AG04450 (cell line): ENCODE data around the gene MYRFL. TPM values are rescaled to one million over a fixed set of nuclear protein-coding genes. Genes with fewer than 3 reads are reported as not detected.

Source experiments
- CTCF ChIA-PET: fragments of 300-600, 350-600 bp; formaldehyde crosslinking; extraction: SDS; loops from one replicate; lab custom pipeline; 2022; ENCODE audit warnings: antibody characterized with exemption, inconsistent platforms; lab: Charles Lee
- POLR2A ChIA-PET: fragments of 350-600 bp; formaldehyde crosslinking; extraction: SDS; loops from one replicate; lab custom pipeline; 2021; ENCODE audit warnings: antibody characterized with exemption, inconsistent platforms; lab: Yijun Ruan, JAX
- DNase-seq: peaks from one replicate; pipeline ENCODE4 v3.0.0-alpha.2; 2011; ENCODE audit warnings: low read depth, low spot score
- H3K27ac ChIP-seq: one replicate; pipeline ENCODE4 v1.5.1; 2012; ENCODE audit warnings: low read depth, low read length, control low read depth
- H3K27me3 ChIP-seq: one replicate; pipeline ENCODE4 v1.6.0; 2012; ENCODE audit warnings: low read length; ENCODE audit not compliant: control insufficient read depth, insufficient read depth
- H3K4me3 ChIP-seq: 2 replicates; pipeline ENCODE4 v1.5.1; 2011; ENCODE audit warnings: mild to moderate bottlenecking, low read depth, low read length, control low read depth
- H3K9me3 ChIP-seq: 2 replicates; pipeline ENCODE4 v1.5.1; 2012; ENCODE audit warnings: low read length; ENCODE audit not compliant: control insufficient read depth, insufficient read depth
- polyA plus RNA-seq: library from polyadenylated mRNA; depleted of rRNA; stranded (reverse); fragments of >200 nt; gene quantifications from 2 replicates; pipeline ENCODE4 v1.2.3, GENCODE V29; 2011
- TF ChIP-seq, protein P1 (sequence below): IDR thresholded peaks from 2 replicates; pipeline ENCODE4 v1.5.1; 2011; ENCODE audit warnings: low read depth, low read length, control low read depth, inconsistent platforms

Gene MYRFL
- polyA plus RNA-seq, 1 experiment, result not detected

DNA sequence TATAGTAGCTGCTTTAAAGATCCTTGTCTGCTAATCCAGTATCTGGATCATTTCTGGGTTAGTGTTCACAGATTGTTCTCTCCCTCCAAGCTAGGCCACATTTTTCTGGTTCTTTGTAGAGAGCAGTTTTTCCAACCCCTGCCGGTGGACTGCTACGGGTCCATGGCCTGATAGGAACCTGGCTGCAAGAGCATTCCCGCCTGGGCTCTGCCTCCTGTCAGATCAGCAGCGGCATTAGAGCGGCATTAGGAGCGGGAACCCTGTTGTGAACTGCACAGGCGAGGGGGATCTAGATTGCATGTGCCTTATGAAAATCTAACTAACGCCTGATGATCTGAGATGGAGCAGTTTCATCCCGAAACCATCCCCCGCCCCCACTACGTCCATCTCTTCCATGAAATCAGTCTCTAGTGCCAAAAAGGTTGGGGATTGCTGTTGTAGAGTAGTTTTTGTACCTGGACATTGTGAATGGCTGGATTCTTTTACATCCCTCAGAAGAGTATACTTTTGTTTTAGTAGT lies 50.4 kb downstream of the MYRFL start:
- CTCF ChIA-PET, result interaction anchor here (1.2 to 5.5 kb wide), 3 partner anchors 25 to 701 kb away, joined by 6 to 154 read pairs (median 7); no protein-coding TSS in a partner anchor
- Histone ChIP-seq H3K27me3 (peaks cover 5% of the 10 kb centered on the region), H3K9me3 (no peaks in the 10 kb centered on the region), H3K27ac (no peak overlapping the region), H3K4me3 (no peak overlapping the region)
- POLR2A ChIA-PET, result no interaction called here
- TF ChIP-seq, protein P1, sequence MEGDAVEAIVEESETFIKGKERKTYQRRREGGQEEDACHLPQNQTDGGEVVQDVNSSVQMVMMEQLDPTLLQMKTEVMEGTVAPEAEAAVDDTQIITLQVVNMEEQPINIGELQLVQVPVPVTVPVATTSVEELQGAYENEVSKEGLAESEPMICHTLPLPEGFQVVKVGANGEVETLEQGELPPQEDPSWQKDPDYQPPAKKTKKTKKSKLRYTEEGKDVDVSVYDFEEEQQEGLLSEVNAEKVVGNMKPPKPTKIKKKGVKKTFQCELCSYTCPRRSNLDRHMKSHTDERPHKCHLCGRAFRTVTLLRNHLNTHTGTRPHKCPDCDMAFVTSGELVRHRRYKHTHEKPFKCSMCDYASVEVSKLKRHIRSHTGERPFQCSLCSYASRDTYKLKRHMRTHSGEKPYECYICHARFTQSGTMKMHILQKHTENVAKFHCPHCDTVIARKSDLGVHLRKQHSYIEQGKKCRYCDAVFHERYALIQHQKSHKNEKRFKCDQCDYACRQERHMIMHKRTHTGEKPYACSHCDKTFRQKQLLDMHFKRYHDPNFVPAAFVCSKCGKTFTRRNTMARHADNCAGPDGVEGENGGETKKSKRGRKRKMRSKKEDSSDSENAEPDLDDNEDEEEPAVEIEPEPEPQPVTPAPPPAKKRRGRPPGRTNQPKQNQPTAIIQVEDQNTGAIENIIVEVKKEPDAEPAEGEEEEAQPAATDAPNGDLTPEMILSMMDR, result no peak
- no peak for DNase-seq

GRCh38 chr12:69879007-69879960 lies 54.3 kb downstream of the MYRFL start:
- ChIA-PET POLR2A (no interaction called here), CTCF (interaction anchor here (0.5 to 6.3 kb wide), 50 partner anchors 8 to 902 kb away, joined by 3 to 154 read pairs (median 4); no protein-coding TSS in a partner anchor)
- TF ChIP-seq, protein P1, result peak; percentile 94
- H3K27ac ChIP-seq, result no peak overlapping the region
- peaks cover 7% of the 10 kb centered on the region for H3K27me3 ChIP-seq
- H3K9me3 ChIP-seq, result no peaks in the 10 kb centered on the region
- H3K4me3 ChIP-seq, result no peak overlapping the region
- peak; percentile 43 for DNase-seq

DNA sequence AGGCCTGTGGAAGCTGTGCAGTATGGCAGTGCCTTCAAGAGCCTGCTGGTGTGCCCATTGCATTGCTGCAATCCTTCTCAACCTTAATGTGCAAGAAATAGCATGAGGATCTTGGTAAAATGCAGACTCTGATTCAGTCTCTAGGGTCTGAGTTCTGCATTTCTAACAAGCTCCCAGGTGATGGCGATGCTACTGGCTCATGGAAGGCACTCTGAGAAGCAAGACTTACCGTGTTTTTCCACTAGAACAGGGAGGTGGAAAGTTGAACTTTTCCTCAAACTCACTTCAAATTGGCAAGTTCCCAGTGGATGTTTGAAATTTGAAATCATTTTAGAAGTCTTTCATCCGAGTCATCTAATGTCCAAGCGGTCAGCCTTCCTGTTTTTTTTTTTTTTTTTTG lies 55.5 kb downstream of the MYRFL start:
- H3K27me3 ChIP-seq, result peaks cover 7% of the 10 kb centered on the region
- H3K4me3 ChIP-seq, result no peak overlapping the region
- H3K9me3 ChIP-seq, result no peaks in the 10 kb centered on the region
- CTCF ChIA-PET, result interaction anchor here (2.4 to 6.3 kb wide), 7 partner anchors 12 to 847 kb away, joined by 11 to 154 read pairs (median 22); no protein-coding TSS in a partner anchor
- TF ChIP-seq, protein P1, result no peak
- no peak overlapping the region for H3K27ac ChIP-seq
- POLR2A ChIA-PET, result no interaction called here
- no peak for DNase-seq

GRCh38 chr12:69881771-69882170 lies 56.7 kb downstream of the MYRFL start:
- TF ChIP-seq, protein P1, result no peak
- POLR2A ChIA-PET, result no interaction called here
- CTCF ChIA-PET, result interaction anchor here (1.4 to 6.3 kb wide), 4 partner anchors 19 to 848 kb away, joined by 4 to 60 read pairs (median 12); no protein-coding TSS in a partner anchor

More at GRCh38 chr12:69881771-69882170, 56.7 kb downstream of the MYRFL start:
- Histone ChIP-seq H3K4me3 (no peak overlapping the region), H3K27me3 (peaks cover 9% of the 10 kb centered on the region), H3K27ac (no peak overlapping the region), H3K9me3 (no peaks in the 10 kb centered on the region)
- no peak for DNase-seq
